ENCODE data around the gene BCAN.

Gene BCAN

GRCh38 chr1:156696755-156697154 is 54.8 kb downstream of the BCAN start:
- DNase-seq (ENCODE audit: low read depth in 2 of 2) = no peak

DNA sequence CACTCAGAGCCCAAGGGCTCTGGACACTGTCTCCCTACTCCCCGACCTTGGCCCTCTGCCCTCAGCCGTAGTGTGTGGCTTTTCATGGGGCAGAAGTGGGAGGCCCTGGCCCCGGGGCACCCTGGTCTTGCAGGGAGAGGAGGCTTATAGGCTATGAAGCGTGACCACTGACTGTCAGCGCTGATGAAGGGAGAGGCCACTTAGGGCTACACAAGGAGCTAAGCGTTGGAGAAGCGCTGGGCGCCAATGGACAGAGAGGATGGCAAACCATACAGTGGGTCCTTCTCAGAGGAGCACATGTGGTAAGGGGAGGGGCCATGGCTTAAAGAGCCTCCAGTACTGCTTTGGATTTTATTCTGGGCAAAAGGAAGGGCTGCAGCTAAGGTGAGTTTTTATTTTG is 55.6 kb downstream of the BCAN start:
- DNase-seq (ENCODE audit: low read depth in 2 of 2) = no peak

DNA sequence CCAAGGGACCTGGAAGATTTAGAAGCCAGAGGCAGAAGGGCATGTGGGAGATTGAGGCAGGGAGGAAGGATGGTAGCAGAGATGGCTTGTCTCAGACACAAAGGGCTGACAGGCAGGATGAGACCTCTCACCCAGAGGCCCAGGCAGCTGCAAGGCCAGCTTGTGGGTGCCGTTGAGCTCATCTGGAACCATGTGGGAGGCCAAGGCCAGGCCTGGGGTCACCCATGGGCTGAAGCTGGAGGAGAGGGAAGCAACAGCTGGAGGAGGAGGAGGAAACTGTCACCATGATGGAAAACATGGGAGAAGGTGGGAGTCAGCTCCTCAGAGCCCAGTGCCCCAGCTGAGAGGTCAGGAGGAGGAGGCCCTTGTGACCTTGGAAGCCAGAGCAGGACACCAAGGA is 57.1 kb downstream of the BCAN start:
- no peak for DNase-seq (ENCODE audit: low read depth in 2 of 2)

GRCh38 chr1:156700736-156701531 is 59.0 kb downstream of the BCAN start:
- DNase-seq (ENCODE audit: low read depth in 2 of 2) = no peak

DNA sequence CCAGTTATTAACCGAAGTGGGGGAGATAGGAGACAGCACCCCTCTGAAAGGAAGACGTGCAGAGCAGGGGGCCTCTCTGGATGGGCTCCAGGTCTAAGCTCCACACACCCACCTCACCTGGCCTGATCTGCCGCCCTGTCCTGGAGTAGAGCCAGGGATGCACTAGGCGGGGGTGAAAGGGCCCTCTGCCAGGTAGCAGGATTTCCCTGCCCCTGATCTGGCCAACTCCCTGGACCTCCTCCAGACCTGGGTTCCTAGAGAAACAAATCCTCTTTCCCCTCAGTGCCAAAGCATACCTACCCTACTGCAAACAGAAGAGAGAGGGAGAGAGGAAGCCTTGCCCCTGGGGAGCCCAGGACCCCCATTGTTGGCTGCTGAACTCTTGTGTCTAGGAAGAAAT is 61.4 kb downstream of the BCAN start:
- no peak for DNase-seq (ENCODE audit: low read depth in 2 of 2)

DNA sequence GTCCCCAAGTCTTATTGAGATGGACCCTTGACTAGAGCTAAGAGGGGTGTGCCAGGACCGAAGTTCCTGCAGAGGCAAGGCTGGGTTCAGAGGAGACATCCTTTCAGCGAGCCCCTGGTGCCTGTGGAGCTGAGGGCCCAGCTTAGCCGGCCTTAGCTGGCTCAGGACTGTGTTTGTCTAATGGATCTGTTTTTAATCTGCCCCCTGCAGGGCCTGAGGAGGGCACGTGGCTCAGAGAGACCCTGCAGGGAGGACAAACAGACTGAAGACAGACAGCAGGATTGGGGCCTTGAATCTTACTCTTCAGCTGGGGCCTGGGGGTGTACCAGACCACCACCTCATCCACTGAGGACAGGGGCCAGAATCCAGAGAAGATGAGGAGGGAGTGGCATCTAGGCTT is 61.8 kb downstream of the BCAN start:
- DNase-seq (ENCODE audit: low read depth in 2 of 2) = no peak

DNA sequence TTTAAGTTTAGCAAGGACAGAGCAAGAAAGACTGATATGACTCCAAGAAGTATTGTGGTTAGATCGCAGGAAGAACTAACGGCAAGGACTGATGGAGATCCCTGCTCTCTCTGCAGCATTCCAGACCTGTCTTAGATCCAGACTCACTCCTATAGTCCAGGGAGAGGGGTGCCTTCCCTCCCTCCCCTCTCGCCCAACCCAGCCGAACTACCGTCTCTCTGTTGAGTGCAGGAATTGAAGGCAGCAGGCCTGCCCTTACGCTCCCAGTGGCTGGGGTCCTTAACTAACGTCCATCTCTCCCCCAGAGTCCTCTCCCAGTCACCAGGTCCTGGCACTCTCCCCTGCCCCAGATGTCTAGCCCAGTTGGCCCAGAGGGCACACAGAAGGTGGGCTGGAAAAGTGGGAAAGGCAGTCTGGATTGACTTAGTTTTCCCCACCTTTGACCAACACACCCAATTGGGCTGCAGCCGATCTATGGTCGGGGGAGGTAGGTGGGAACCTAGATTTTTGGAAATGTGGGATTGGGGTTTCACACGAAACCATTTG is 62.3 kb downstream of the BCAN start:
- DNase-seq (ENCODE audit: low read depth in 2 of 2) = no peak

DNA sequence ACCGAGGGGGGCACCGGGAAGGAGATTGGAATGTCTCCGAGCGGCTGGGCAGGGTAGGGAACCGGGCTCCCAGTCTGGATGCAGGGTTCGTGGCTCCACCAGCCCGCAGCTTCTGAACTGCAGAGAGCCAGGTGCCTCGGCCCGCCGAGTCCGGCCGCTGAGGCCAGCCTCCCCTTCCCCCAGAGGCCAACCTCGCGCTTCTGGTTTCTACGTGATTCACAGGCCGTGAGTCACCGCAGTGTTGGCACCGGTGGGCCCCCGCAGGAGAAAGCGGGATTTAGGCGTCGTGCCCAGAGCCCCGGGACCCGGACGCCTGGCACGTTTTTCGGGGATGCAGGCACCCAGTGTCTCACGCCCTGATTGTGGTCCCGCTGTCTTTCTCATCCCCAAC is 63.0 kb downstream of the BCAN start:
- no peak for DNase-seq (ENCODE audit: low read depth in 2 of 2)

- DNase-seq (ENCODE audit: low read depth in 2 of 2) = no peak
Measured at GRCh38 chr1:156705321-156705917, 63.5 kb downstream of the BCAN start, which contains the start of gene CRABP2. Gene CRABP2 (minus strand): TSS chr1:156705583. CDS start chr1:156705446, 137 bp downstream.

DNA sequence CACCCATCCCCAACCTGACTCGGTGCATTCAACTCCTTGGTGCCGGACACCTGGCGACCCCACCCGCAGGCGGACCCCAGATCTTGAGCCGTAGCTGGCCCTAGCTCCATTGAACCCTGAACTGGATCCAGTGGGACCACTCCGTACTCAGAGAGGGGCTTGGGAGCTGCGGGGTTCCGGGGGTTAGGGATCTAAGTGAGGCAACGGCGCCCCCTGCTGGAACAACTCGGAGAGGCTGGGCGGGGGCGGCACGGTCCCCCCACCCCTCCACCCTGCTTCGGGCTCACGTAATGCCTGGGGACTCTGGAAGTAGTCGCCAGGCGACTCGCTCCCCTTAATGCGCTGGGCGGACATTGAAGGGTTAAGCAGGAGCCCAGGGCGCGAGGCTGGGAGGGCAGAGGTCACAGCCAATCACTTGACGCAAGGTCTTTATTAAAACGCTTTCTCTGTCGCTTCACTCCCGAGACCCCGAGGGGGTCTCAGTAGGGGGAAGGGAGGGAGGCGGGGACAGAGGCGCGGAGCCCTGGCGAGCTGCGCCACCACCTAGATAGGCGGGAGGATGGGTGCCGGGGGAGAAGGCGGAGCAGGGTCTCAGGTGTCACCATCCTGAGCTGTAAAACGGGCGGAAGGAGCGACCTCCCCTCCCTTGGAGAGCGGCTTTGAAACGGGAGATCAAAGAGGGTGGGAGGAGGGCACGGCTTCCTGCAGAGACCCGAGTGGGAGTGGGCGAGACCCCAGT is 64.2 kb downstream of the BCAN start:
- DNase-seq (ENCODE audit: low read depth in 2 of 2) = peak; percentile 68 to 69

DNA sequence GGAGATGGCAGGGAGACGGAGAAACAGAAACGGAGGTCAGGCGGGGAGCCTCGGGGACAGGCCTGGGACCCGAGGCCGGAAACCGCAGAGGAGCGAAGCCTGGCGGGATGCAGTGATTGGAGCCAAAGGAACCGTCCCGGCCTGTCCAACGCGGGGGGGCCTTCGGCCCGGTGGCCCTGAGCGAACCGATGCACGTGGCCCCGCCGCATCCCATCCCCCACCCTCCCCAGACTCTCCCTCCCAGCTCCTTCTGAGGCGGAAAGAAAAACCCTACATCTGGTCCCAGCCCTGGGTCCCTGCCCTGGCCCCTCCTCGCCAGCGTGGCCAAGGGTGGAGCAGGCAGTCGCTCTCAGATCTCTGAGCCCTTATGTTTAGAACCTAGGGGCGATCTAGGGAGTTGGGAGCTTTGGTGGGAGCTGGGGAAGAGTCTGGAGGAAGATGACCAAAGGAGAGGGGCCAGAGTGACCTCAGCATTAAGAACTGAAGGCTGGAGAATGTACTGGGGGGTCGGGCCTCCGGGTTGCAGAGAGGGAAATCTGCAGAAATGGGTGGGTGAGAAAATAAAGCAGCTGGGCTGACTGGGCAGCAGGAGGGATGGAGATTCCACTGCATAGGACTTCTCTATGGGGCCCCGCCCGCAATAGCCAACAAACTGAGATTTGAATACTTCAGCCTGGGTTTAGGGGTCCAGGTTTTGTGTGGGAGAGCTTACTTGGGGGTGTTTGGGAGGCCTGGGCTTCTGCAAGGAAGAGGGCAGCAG is 64.9 kb downstream of the BCAN start:
- no peak for DNase-seq (ENCODE audit: low read depth in 2 of 2)

DNA sequence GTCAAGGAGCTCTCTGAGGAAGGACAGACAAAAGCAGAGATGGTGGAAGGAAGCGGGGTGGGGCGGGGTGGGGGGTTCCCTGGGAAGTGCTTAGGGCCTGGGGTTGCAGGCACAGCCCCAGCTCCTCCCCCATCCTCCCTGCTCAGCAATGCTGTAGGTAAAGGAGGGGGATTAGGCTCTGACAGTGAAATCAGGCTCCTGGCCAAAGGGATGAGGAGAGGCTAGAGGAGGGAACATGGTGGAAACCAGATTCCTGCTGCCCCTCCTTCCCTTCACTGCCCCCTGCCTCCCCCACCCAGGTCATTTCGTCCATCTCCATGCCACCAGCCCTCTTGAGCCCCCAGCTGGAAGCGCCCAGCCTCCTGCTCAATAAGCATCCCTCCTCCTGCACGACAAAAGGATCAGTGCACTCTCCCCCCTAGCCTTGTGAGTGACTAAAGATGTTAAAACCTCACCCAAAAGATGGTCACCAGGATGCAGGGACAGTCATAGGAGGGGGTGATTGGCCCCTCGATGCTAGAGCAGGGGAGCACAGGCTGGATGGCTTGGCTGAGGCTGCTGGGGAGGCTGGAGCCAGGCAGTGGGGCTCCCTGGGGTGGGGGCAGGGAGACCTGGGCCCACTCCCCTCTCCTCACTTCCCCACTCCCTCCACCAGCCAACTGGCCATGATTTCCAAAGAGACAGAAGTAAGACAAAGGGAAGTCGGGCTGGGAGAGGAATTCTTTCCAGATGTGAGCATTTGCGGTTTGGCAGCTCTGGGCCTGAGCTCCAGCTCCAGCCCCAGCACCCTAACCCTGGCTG is 65.7 kb downstream of the BCAN start:
- no peak for DNase-seq (ENCODE audit: low read depth in 2 of 2)

GRCh38 chr1:156708218-156708661 is 66.3 kb downstream of the BCAN start:
- no peak for DNase-seq (ENCODE audit: low read depth in 2 of 2)

- DNase-seq (ENCODE audit: low read depth in 2 of 2) = no peak
Measured at GRCh38 chr1:156709031-156709430, 67.1 kb downstream of the BCAN start.
